ENCODE measurements around the gene MAML1. TPM values are rescaled to one million over a fixed set of nuclear protein-coding genes. Genes with fewer than 3 reads are reported as not detected.

MAML1 gene
- total RNA-seq, 4 donors from 2014 or later = 27.0 to 38.1 (median 31.9) TPM

- H3K36me3 ChIP-seq = peaks cover 0 to 66% (median 18%) of the 10 kb centered on the region in 3 donors
- 78 to 91% methylated on average over 5 of the region's 5 CpGs for WGBS, 2 donors
Observed at GRCh38 chr5:179778591-179778990, 46.0 kb downstream of the MAML1 start.

GRCh38 chr5:179779826-179780225 is 47.2 kb downstream of the MAML1 start:
- no peak overlapping the region for H3K27ac ChIP-seq
- 83 to 100% methylated on average over 4 of the region's 4 CpGs for WGBS, 2 donors
- no peak for TF ChIP-seq POLR2A (IDR thresholded peaks at IDR 0.05)
- TF ChIP-seq EP300 (IDR thresholded peaks at IDR 0.05) = no peak
- no peak for TF ChIP-seq CTCF (IDR thresholded peaks at IDR 0.05)
- H3K4me3 ChIP-seq = no peak overlapping the region
- no peak for DNase-seq (ENCODE audit: low spot score in 2 of 2)
- H3K9me3 ChIP-seq = no peaks in the 10 kb centered on the region
- H3K4me1 ChIP-seq = no peaks in the 10 kb centered on the region
- H3K36me3 ChIP-seq = peaks cover 0 to 57% (median 10%) of the 10 kb centered on the region in 3 donors
- no peaks in the 10 kb centered on the region for H3K27me3 ChIP-seq

More at GRCh38 chr5:179778591-179778990, 46.0 kb downstream of the MAML1 start:
- no peak overlapping the region for H3K4me3 ChIP-seq
- DNase-seq (ENCODE audit: low spot score in 2 of 2) = no peak
- H3K27ac ChIP-seq = no peak overlapping the region
- H3K9me3 ChIP-seq = no peaks in the 10 kb centered on the region
- H3K27me3 ChIP-seq = no peaks in the 10 kb centered on the region
- no peak for TF ChIP-seq CTCF (IDR thresholded peaks at IDR 0.05)
- TF ChIP-seq EP300 (IDR thresholded peaks at IDR 0.05) = no peak
- no peaks in the 10 kb centered on the region for H3K4me1 ChIP-seq

GRCh38 chr5:179780362-179780761 is 47.7 kb downstream of the MAML1 start:
- Histone ChIP-seq H3K27ac (no peak overlapping the region), H3K4me3 (no peak overlapping the region), H3K27me3 (no peaks in the 10 kb centered on the region), H3K4me1 (no peaks in the 10 kb centered on the region), H3K9me3 (no peaks in the 10 kb centered on the region), H3K36me3 (peaks cover 0 to 53% (median 10%) of the 10 kb centered on the region in 3 donors)
- TF ChIP-seq CTCF (IDR thresholded peaks at IDR 0.05) = no peak
- no peak for TF ChIP-seq EP300 (IDR thresholded peaks at IDR 0.05)
- TF ChIP-seq POLR2A (IDR thresholded peaks at IDR 0.05) = no peak
- DNase-seq (ENCODE audit: low spot score in 2 of 2) = no peak
- WGBS, 2 donors = 76 to 85% methylated on average over 7 of the region's 7 CpGs

GRCh38 chr5:179781846-179782245 is 49.2 kb downstream of the MAML1 start:
- no peak for DNase-seq (ENCODE audit: low spot score in 2 of 2)
- no peaks in the 10 kb centered on the region for H3K9me3 ChIP-seq

GRCh38 chr5:179783128-179783527 is 50.5 kb downstream of the MAML1 start:
- H3K4me3 ChIP-seq = no peak overlapping the region
- H3K27me3 ChIP-seq = no peaks in the 10 kb centered on the region
- TF ChIP-seq POLR2A (IDR thresholded peaks at IDR 0.05) = no peak
- TF ChIP-seq CTCF (IDR thresholded peaks at IDR 0.05) = no peak
- TF ChIP-seq EP300 (IDR thresholded peaks at IDR 0.05) = no peak
- H3K4me1 ChIP-seq = no peaks in the 10 kb centered on the region
- no peaks in the 10 kb centered on the region for H3K9me3 ChIP-seq
- no peak for DNase-seq (ENCODE audit: low spot score in 2 of 2)
- H3K27ac ChIP-seq = no peak overlapping the region
- 90 to 91% methylated on average over 9 of the region's 9 CpGs for WGBS, 2 donors
- H3K36me3 ChIP-seq = peaks cover 0 to 28% (median 0%) of the 10 kb centered on the region in 3 donors

More at GRCh38 chr5:179781846-179782245, 49.2 kb downstream of the MAML1 start:
- WGBS, 2 donors = 95% methylated on average over 3 to 4 of the region's 4 CpGs
- Histone ChIP-seq H3K4me3 (no peak overlapping the region), H3K27ac (no peak overlapping the region), H3K27me3 (no peaks in the 10 kb centered on the region), H3K36me3 (peaks cover 0 to 39% (median 0%) of the 10 kb centered on the region in 3 donors), H3K4me1 (no peaks in the 10 kb centered on the region)
- TF ChIP-seq CTCF (IDR thresholded peaks at IDR 0.05) (no peak), POLR2A (IDR thresholded peaks at IDR 0.05) (no peak), EP300 (IDR thresholded peaks at IDR 0.05) (no peak)
